AG09309 (cell line): ENCODE measurements around the gene GNE.
A peak's percentile ranks its signal among the peaks of the same experiment; 100 is the strongest.

Source experiments
- DNase-seq: peaks from one replicate; pipeline ENCODE4 v3.0.0-alpha.2; 2010; ENCODE audit warnings: low read depth
- H3K4me3 ChIP-seq: 2 replicates; pipeline ENCODE4 v1.5.1; 2011; ENCODE audit warnings: mild to moderate bottlenecking, low read depth, low read length, moderate library complexity; ENCODE audit not compliant: control insufficient read depth
- TF ChIP-seq, protein P1 (sequence below): IDR thresholded peaks from 2 replicates; pipeline ENCODE4 v1.5.1; 2011; ENCODE audit warnings: mild to moderate bottlenecking, low read depth, low read length, inconsistent platforms; ENCODE audit not compliant: insufficient read depth, control insufficient read depth; ENCODE audit errors: missing control alignments

GNE gene

DNA sequence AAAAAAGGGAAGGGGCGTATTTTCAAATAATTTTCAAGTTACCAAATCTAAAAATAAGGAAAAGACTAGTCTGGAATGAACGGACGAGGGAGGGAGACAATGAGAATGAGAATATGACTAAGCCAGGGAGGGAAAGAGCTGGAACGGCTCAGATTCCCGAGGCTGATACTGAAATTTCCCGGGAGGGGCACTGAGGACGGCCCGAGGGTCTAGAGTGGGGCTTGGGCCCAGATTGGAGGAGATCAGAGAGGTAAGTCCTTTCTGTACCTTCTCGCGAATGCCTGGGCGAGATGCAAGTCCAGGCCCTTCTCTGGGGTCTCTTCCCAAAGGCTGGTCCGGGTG is 92.5 kb downstream of the GNE start:
- peak overlapping the region; percentile 50 for H3K4me3 ChIP-seq
- TF ChIP-seq, protein P1, sequence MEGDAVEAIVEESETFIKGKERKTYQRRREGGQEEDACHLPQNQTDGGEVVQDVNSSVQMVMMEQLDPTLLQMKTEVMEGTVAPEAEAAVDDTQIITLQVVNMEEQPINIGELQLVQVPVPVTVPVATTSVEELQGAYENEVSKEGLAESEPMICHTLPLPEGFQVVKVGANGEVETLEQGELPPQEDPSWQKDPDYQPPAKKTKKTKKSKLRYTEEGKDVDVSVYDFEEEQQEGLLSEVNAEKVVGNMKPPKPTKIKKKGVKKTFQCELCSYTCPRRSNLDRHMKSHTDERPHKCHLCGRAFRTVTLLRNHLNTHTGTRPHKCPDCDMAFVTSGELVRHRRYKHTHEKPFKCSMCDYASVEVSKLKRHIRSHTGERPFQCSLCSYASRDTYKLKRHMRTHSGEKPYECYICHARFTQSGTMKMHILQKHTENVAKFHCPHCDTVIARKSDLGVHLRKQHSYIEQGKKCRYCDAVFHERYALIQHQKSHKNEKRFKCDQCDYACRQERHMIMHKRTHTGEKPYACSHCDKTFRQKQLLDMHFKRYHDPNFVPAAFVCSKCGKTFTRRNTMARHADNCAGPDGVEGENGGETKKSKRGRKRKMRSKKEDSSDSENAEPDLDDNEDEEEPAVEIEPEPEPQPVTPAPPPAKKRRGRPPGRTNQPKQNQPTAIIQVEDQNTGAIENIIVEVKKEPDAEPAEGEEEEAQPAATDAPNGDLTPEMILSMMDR = no peak
- DNase-seq = no peak

GRCh38 chr9:36164989-36165388 is 93.3 kb downstream of the GNE start:
- H3K4me3 ChIP-seq = no peak overlapping the region
- TF ChIP-seq, protein P1 = no peak
- no peak for DNase-seq
